GM12878 (cell line): Measurements from ENCODE around the gene PDSS2. TPM values are rescaled to one million over a fixed set of nuclear protein-coding genes. Genes with fewer than 3 reads are reported as not detected.

Experiments
- ATAC-seq: fragments of 200-7000 bp; cut with Tn5 transposase; 3 replicates; pipeline ENCODE4 v1.9.1; 2020; ENCODE audit warnings: mild to moderate bottlenecking, moderate library complexity
- BruUV-seq: library from RNA; stranded (reverse); fragments of 400-500 nt; replicated peaks from 2 replicates; lab custom pipeline; 2021; lab: Mats Ljungman, UMichigan
- CTCF ChIA-PET: fragments of 300-600 bp; sonication (Branson Sonifier 250); formaldehyde crosslinking; extraction: SDS; loops from one replicate; lab custom pipeline; 2021; ENCODE audit warnings: inconsistent platforms; lab: Yijun Ruan, JAX
- POLR2A ChIA-PET: fragments of 350-600 bp; formaldehyde crosslinking; extraction: SDS; loops from one replicate; lab custom pipeline; 2021; ENCODE audit warnings: inconsistent platforms; lab: Charles Lee
- RAD21 ChIA-PET: fragments of 300-600 bp; sonication (Branson Sonifier 250); formaldehyde crosslinking; loops from one replicate; lab custom pipeline; 2023; ENCODE audit warnings: antibody characterized with exemption; ENCODE audit not compliant: unreplicated experiment; lab: Charles Lee
- SMC1A ChIA-PET: fragments of 300-600 bp; sonication (Branson Sonifier 250); formaldehyde crosslinking; loops from one replicate; lab custom pipeline; 2023; ENCODE audit not compliant: unreplicated experiment, uncharacterized antibody; lab: Charles Lee
- DNase-seq: peaks from one replicate; pipeline ENCODE4 v3.0.0-alpha.2; 2011; ENCODE audit warnings: low read depth, low spot score
- FAIRE-seq: peaks from 3 replicates; lab custom pipeline; 2011; peaks lifted over from hg19 to GRCh38; lab: Jason Lieb, UNC
- H2AFZ ChIP-seq: 2 replicates; pipeline ENCODE4 v1.6.0; 2011; ENCODE audit warnings: low read depth, low read length, control low read depth; ENCODE audit not compliant: control insufficient read depth
- H3K27ac ChIP-seq: 2 replicates; pipeline ENCODE4 v1.5.1; 2011; ENCODE audit warnings: control low read depth; ENCODE audit not compliant: control insufficient read depth, insufficient read depth
- H3K27me3 ChIP-seq, 2 experiments: replicated peaks in 1 of 2; 2 replicates each; pipeline versions ENCODE4 v1.6.0 to v1.6.1; 2011; ENCODE audit warnings: low read length in 1 of 2; ENCODE audit not compliant: control insufficient read depth in 2 of 2, insufficient read depth in 2 of 2
- H3K36me3 ChIP-seq, 2 experiments: 2 replicates each; pipeline ENCODE4 v1.5.1; 2011; ENCODE audit warnings: low read length in 1 of 2; ENCODE audit not compliant: control insufficient read depth in 2 of 2, insufficient read depth in 2 of 2
- H3K4me1 ChIP-seq: 2 replicates; pipeline ENCODE4 v1.6.1; 2011; ENCODE audit warnings: mild to moderate bottlenecking, low read length, moderate library complexity, mixed read lengths; ENCODE audit not compliant: control insufficient read depth, insufficient read depth
- H3K4me2 ChIP-seq: 2 replicates; pipeline ENCODE4 v1.6.0; 2011; ENCODE audit warnings: control low read depth; ENCODE audit not compliant: control insufficient read depth, insufficient read depth
- H3K4me3 ChIP-seq: fragments of 200-600 bp; sonication (generic); 2 replicates; pipeline ENCODE4 v1.5.1; 2016
- H3K79me2 ChIP-seq: 2 replicates; pipeline ENCODE4 v1.6.0; 2011; ENCODE audit warnings: low read length; ENCODE audit not compliant: control insufficient read depth, insufficient read depth
- H3K9ac ChIP-seq: 2 replicates; pipeline ENCODE4 v1.8.0; 2011; ENCODE audit warnings: low read length, control low read depth, mixed read lengths; ENCODE audit not compliant: control insufficient read depth, insufficient read depth
- H3K9me3 ChIP-seq: replicated peaks from 3 replicates; pipeline ENCODE4 v1.5.1; 2011; ENCODE audit warnings: mild to moderate bottlenecking, low read length; ENCODE audit not compliant: control insufficient read depth, insufficient read depth
- H4K20me1 ChIP-seq: 2 replicates; pipeline ENCODE4 v1.6.0; 2011; ENCODE audit not compliant: control insufficient read depth, insufficient read depth
- CHD2 ChIP-seq: IDR thresholded peaks from 2 replicates; pipeline ENCODE4 v1.6.1; 2011; ENCODE audit warnings: low read depth, low read length, improper control_type of control experiment, borderline replicate concordance
- KDM1A ChIP-seq: fragments of 200-600 bp; sonication (generic); IDR thresholded peaks from 2 replicates; pipeline ENCODE4 v1.6.1; 2016; ENCODE audit warnings: borderline replicate concordance
- MEF2B ChIP-seq: fragments of 450-650 bp; IDR thresholded peaks from 2 replicates; pipeline ENCODE4 v1.6.1; 2018; ENCODE audit warnings: mild to moderate bottlenecking, moderate library complexity; ENCODE audit not compliant: partially characterized antibody, poor library complexity, severe bottlenecking
- PRDM15 ChIP-seq: fragments of 450-650 bp; formaldehyde crosslinking; IDR thresholded peaks from 2 replicates; pipeline ENCODE4 v1.4.0; 2020; ENCODE audit warnings: mild to moderate bottlenecking, moderate library complexity
- RBBP5 ChIP-seq: fragments of 200-600 bp; sonication (generic); conservative IDR thresholded peaks from 2 replicates; pipeline ENCODE4 v1.6.1; 2016
- SIX5 ChIP-seq: IDR thresholded peaks from 2 replicates; pipeline ENCODE4 v1.6.1; 2011; ENCODE audit warnings: mild to moderate bottlenecking, low read depth, low read length, moderate library complexity; ENCODE audit not compliant: severe bottlenecking
- TCF12 ChIP-seq: IDR thresholded peaks from 2 replicates; pipeline ENCODE4 v1.6.1; 2011; ENCODE audit warnings: low read depth, mild to moderate bottlenecking, low read length
- ZNF24 ChIP-seq: fragments of 450-650 bp; IDR thresholded peaks from 2 replicates; pipeline ENCODE4 v1.6.1; 2017; ENCODE audit warnings: antibody characterized with exemption, mild to moderate bottlenecking
- WGBS: methylation state at CpG from one replicate; pipeline ENCODE4 v1.1.6; 2016; ENCODE audit warnings: low lambda C conversion rate; ENCODE audit not compliant: insufficient replicate concordance, insufficient coverage; ENCODE audit errors: missing lambda C conversion rate; 5-methylcytosine and 5-hydroxymethylcytosine counted together
- in situ Hi-C: fragments of 300-500 bp; cut with MboI; formaldehyde crosslinking; loops from 9 replicates; pipeline ENCODE4 v1.14.3; 2018; ENCODE audit warnings: mixed read lengths
- intact Hi-C: fragments of 100-400 bp; cut with micrococcal nuclease; formaldehyde crosslinking; loops from one replicate; pipeline ENCODE4 v1.14.2; 2022; ENCODE audit not compliant: unreplicated experiment
- polyA plus RNA-seq, 11 experiments: library from polyadenylated mRNA; depleted of rRNA in 4 of 11; unstranded in 6 of 11; stranded (reverse) in 5 of 11; fragments of >200 nt; fragmentation: Nextera tagmentation in 4 of 11; fragmentation: Illumina TruSeq in 1 of 11; extraction: Ambion mirVana in 4 of 11; extraction: Trizol in 1 of 11; gene quantifications; 1 replicate in 1 of 11; 2 replicates in 10 of 11; pipeline versions ENCODE4 v1.2.1 to v1.2.3, GENCODE V29; 2011 to 2016; ENCODE audit warnings: inconsistent platforms in 2 of 11, missing spikeins in 2 of 11, low read depth in 1 of 11
- total RNA-seq, 4 experiments: library from RNA; depleted of rRNA in 3 of 4; stranded (reverse); fragments of >200 nt in 3 of 4; fragmentation: Illumina TruSeq in 1 of 4; extraction: Trizol in 1 of 4; gene quantifications; 2 replicates each; pipeline versions ENCODE4 v1.2.1 to v1.2.3, GENCODE V29; 2013 to 2021
- TF ChIP-seq, protein P1 (sequence below): fragments of 150-350 bp; IDR thresholded peaks from 2 replicates; pipeline ENCODE4 v1.6.1; 2014; ENCODE audit warnings: mild to moderate bottlenecking, low read depth, low read length
- TF ChIP-seq, protein P2 (sequence below): IDR thresholded peaks from 2 replicates; pipeline ENCODE4 v1.6.1; 2012; ENCODE audit warnings: low read depth, low read length, improper control_type of control experiment
- TF ChIP-seq, protein P3 (sequence below), 3 experiments: IDR thresholded peaks in 2 of 3; conservative IDR thresholded peaks in 1 of 3; 2 replicates each; pipeline ENCODE4 v1.5.1; 2011; ENCODE audit warnings: low read depth in 3 of 3, low read length in 3 of 3, mild to moderate bottlenecking in 3 of 3, control low read depth in 2 of 3, moderate library complexity in 2 of 3, inconsistent platforms in 1 of 3, mixed read lengths in 1 of 3; ENCODE audit not compliant: control insufficient read depth in 2 of 3, insufficient read depth in 1 of 3; ENCODE audit errors: extremely low read depth in 1 of 3

Gene PDSS2
- total and polyA plus RNA-seq, 10 of the 15 experiments (the other 5 are each of a cell fraction or from before 2014, with no cell fraction given): 7.7 to 15.5 (median 9.6) TPM

DNA sequence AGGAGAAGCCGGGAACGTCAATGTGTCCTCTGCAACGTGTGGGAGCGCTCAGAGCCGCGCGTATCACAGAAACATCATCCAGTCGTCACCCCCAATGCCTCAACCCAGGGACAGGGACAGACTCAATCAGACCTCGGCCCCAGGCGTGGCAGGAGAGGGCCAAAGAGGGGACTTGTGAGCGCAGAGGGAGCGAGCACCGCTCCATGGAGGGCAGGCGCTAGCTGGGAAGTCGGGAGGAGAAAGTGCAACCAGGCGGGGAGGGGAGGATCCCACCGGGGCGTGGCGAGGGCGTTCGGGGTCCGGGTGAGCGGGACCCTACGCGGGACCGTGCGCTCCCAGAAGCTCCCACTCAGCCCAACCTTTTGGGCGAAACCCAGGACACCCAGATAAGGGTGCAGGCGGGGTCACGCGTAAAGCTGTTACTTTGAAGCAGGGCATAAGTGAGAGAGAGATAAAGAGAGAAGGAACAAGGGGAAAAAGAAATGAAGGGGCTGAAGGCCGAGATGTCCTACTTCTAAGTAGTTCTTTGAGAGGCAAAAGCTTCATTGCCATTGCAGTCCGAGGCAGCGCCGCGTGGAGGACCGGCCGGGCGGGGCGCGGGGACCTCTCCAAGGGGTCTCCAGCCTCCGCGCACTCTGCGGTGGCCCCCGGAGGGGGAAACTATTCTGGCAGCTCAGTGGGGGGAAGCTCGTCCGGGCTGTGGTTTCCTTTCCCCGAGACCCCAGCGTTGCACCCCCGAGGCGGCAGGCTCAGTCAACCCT is 29.7 kb upstream of the PDSS2 start (continued):
- TF ChIP-seq, protein P1, sequence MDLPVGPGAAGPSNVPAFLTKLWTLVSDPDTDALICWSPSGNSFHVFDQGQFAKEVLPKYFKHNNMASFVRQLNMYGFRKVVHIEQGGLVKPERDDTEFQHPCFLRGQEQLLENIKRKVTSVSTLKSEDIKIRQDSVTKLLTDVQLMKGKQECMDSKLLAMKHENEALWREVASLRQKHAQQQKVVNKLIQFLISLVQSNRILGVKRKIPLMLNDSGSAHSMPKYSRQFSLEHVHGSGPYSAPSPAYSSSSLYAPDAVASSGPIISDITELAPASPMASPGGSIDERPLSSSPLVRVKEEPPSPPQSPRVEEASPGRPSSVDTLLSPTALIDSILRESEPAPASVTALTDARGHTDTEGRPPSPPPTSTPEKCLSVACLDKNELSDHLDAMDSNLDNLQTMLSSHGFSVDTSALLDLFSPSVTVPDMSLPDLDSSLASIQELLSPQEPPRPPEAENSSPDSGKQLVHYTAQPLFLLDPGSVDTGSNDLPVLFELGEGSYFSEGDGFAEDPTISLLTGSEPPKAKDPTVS: no peak
- TF ChIP-seq KDM1A: no peak
- TF ChIP-seq, all 136 proteins: peak for 2

DNA sequence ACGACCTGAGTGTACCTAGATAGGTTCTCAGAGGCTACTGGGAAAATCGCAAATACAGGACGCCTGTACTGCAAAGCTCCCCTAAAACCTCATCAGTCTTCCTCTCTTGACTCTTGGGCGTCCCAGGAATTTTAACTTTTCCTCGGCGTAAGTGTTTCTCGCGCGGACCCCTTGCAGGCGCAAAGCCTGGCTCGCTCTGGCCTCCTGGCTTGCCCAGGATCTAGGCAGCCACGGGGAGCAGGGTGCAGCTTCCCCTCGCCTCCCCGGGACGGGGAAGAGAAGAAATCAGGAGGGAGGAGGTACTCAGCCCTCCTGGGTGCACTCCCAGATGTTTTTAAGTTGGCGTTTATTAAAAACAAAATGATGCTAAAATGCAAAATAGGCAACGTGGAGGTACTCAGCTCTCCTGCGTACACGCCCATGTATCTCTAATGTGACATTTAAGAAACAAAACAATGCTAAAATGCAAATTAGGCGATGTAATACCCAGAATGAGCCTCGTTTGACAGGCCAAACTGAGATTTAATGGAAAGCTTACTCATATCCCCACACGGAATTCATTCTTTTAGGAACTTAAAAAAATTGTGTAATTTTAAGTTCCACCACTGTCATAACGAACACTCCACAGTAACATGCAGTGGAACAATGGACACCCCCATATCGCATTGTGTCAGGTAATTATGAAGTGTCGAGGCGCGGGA is 29.0 kb upstream of the PDSS2 start:
- CTCF ChIA-PET: interaction anchor here (1.1 kb wide), 1 partner anchor 98 kb away, joined by 4 read pairs; no protein-coding TSS in a partner anchor
- RAD21 ChIA-PET: no interaction called here
- Histone ChIP-seq H3K9me3 (no peaks in the 10 kb centered on the region), H3K79me2 (no peaks in the 10 kb centered on the region), H3K36me3 (no peaks in the 10 kb centered on the region), H3K27me3 (peaks cover 9 to 34% of the 10 kb centered on the region in 2 experiments), H3K27ac (no peak overlapping the region), H3K4me2 (peak overlapping the region; percentile 86; the same call in 1 of the 2 replicates), H2AFZ (no peak overlapping the region; the same call in 1 of the 2 replicates), H3K4me1 (peaks cover 15% of the 10 kb centered on the region), H4K20me1 (no peaks in the 10 kb centered on the region), H3K4me3 (peak overlapping the region; percentile 59; the same call in 1 of the 2 replicates), H3K9ac (no peak overlapping the region)
- POLR2A ChIA-PET: no interaction called here
- in situ Hi-C loops: no loop called here
- no peak for DNase-seq
- 11% methylated on average over 27 of the region's 27 CpGs for WGBS
- intact Hi-C loops: no loop called here
- no peak; the same call in 2 of the 3 replicates for ATAC-seq
- no TSS peak for BruUV-seq
- no peak for FAIRE-seq
- SMC1A ChIA-PET: no interaction called here
- no peak for TF ChIP-seq PRDM15
- no peak for TF ChIP-seq CHD2
- TF ChIP-seq, protein P2, sequence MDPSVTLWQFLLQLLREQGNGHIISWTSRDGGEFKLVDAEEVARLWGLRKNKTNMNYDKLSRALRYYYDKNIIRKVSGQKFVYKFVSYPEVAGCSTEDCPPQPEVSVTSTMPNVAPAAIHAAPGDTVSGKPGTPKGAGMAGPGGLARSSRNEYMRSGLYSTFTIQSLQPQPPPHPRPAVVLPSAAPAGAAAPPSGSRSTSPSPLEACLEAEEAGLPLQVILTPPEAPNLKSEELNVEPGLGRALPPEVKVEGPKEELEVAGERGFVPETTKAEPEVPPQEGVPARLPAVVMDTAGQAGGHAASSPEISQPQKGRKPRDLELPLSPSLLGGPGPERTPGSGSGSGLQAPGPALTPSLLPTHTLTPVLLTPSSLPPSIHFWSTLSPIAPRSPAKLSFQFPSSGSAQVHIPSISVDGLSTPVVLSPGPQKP: no peak
- no peak for TF ChIP-seq MEF2B
- no peak for TF ChIP-seq RBBP5
- no peak for TF ChIP-seq TCF12
- no peak for TF ChIP-seq SIX5
- no peak for TF ChIP-seq ZNF24
- TF ChIP-seq, protein P3, sequence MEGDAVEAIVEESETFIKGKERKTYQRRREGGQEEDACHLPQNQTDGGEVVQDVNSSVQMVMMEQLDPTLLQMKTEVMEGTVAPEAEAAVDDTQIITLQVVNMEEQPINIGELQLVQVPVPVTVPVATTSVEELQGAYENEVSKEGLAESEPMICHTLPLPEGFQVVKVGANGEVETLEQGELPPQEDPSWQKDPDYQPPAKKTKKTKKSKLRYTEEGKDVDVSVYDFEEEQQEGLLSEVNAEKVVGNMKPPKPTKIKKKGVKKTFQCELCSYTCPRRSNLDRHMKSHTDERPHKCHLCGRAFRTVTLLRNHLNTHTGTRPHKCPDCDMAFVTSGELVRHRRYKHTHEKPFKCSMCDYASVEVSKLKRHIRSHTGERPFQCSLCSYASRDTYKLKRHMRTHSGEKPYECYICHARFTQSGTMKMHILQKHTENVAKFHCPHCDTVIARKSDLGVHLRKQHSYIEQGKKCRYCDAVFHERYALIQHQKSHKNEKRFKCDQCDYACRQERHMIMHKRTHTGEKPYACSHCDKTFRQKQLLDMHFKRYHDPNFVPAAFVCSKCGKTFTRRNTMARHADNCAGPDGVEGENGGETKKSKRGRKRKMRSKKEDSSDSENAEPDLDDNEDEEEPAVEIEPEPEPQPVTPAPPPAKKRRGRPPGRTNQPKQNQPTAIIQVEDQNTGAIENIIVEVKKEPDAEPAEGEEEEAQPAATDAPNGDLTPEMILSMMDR (IDR thresholded peaks at IDR 0.05 in 2 of 3, conservative IDR thresholded peaks at IDR 0.05 in 1 of 3; ENCODE audit: control insufficient read depth in 2 of 3, extremely low read depth in 1 of 3, insufficient read depth in 1 of 3, low read depth in 3 of 3, low read length in 3 of 3): 0 out of 6 replicates have a peak, but pooled peaks of 1 of the 3 experiments have one; percentile 5
